HG03432 (cell line): ENCODE measurements around the gene ITGA7.
A peak's percentile ranks its signal among the peaks of the same experiment; 100 is the strongest.

ENCODE experiments used
- ATAC-seq: cut with Tn5 transposase; IDR thresholded peaks from one replicate; pipeline ENCODE4 v1.9.1; 2021; ENCODE audit warnings: mild to moderate bottlenecking, moderate library complexity; ENCODE audit not compliant: unreplicated experiment

ITGA7 gene

DNA sequence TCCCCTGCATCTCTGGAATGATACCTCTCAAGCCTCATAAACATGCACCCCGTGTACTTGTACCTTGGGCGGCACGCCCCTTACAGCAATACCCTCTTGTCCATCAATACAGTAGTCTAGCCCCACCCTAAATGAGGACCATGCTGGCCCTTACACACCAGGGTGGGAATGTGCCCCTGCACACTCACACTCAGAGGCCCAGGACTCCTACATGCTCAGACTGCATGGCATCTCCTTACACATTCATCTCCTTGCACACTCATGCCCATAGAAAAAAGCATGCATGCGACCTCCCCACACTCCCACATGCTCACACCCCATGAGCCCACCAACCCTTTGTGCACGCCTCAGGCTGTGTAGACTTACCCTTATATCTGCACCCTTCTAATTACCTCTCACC, 22.0 kb downstream of the ITGA7 start:
- no peak for ATAC-seq

DNA sequence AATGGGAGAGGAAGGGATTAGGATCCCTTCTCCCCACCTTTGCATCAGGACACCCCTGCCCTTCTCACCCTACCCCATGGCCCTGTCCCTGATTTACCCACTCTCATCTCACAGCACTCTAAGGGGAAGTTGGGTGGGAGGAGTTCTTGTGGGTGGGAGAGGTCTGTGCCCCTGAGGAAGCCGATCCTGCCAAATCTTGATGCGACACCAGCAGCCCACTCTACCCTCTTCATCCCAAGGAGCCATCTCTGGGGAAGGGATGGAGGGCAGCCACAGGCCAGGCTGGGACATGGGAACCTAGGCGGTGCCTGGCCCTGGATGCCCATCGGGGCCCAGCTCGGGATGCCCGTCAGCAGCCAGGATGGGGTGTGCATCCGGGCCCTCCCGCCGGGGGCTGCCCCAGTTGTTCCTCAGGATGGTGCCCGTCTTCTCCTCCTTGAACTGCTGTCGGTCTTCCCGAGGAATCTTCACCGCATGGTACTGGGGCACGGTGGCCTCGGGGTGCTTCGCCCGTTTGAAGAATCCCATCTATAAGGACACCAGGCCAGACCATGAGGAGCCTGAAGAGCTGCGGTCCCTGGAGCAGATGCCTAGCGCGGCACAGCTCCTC, 22.8 kb downstream of the ITGA7 start:
- no peak for ATAC-seq

DNA sequence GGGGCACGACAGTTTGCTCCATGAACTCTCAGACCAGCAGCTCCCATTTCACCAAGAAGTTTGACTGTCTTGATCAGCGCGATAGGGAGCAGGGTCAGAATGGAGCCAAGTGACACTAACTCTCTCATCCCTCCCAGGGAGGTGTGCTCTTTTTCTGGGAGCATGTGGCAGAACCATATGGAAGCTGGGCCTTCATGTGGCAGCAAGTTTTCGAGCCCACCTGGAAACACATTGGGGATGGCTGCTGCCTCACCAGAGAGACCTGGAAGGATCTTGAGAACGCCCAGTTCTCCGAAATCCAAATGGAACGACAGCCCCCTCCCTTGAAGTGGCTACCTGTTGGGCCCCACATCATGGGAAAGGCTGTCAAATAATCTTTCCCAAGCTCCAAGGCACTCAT, 24.0 kb downstream of the ITGA7 start:
- no peak for ATAC-seq

DNA sequence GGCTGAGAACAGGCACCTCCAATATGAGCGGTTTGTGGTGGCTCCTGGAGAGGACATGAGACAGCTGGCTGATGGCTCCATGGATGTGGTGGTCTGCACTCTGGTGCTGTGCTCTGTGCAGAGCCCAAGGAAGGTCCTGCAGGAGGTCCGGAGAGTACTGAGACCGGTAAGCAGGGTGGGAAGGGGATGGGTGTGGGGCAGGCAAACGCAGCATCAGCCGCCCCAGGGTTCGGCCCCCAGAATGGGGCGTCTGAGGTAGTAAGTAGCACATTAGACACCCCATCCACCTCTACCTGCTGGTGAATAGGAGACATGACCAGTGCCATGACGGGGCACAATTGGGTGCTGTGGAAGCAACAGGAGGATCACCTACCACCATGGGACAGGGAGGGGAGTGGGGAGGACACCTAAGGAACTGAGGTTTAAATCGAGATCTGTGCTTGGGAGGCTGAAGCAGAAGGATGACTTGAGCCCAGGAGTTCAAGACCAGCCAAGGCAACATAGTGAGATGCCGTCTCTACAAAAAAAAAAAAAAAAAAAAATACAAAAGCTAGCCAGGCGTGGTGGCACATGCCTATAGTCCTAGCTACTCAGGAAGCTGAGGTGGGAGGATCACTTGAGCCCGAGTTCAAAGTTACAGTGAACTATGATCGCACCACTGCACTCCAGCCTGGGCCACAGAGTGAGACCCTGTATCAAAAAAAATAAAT, 25.5 kb downstream of the ITGA7 start:
- ATAC-seq, result no peak

DNA sequence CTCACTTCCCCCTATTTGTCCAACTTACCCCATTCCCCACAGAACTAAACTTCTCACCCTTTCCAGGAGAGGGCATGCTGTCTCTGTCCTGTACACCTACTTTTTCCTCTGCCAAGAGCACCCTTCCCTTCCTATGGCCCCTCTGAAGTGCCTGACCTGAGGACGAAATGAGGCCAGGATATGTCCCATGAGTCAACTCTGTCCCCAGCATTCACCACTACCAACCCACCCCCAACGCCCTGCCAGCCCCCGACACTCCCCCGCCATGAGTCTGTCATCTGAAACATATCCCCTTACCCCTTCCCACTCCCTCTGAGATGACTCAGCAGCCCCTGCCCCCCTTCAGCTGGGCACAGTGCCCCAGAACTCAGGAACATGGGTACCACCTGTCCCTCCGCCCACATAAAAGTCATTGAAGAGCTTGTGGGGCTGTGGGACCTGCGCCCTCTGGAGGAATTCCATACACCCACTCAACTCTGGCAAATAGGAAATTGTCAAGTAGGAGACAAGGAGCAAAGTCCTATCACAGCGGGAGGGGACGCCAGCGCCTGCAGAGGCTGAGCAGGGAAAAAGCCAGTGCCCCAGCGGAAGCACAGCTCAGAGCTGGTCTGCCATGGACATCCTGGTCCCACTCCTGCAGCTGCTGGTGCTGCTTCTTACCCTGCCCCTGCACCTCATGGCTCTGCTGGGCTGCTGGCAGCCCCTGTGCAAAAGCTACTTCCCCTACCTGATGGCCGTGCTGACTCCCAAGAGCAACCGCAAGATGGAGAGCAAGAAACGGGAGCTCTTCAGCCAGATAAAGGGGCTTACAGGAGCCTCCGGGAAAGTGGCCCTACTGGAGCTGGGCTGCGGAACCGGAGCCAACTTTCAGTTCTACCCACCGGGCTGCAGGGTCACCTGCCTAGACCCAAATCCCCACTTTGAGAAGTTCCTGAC, 26.3 kb downstream of the ITGA7 start:
- no peak for ATAC-seq

DNA sequence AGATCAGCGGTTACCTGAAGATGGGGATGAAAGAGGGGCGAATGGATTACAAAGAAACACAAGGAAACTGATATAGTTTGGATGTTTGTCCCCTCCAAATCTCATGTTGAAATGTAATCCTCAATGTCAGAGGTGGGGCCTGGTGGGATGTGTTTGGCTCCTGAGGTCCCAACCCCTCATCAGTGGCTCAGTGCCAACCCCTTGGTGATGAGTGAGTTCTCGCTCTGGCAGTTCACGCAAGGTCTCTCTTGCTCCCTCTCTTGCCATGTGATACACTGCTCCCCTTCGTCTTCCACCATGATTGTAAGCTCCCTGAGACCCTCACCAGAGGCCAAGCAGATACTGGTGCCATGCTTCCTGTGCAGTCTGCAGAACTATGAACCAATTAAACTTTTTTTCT, 28.0 kb downstream of the ITGA7 start:
- no peak for ATAC-seq

DNA sequence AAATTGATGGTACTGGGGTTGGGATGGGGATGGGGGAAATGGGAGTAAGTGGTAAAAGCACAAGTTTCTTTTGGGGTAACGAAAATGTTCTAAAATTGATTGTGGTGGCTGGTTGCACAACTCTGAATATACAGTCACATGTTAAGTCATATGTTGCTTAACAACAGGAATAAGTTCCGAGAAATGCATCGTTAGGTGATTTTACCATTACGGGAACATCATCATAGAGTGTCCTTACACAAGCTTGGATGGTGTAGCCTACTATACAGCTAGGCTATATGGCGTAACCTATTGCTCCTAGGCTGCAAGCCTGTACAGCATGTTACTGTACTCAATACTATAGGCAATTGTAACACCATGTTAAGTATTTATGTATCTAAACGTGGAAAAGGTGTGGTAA, 31.0 kb downstream of the ITGA7 start:
- no peak for ATAC-seq

DNA sequence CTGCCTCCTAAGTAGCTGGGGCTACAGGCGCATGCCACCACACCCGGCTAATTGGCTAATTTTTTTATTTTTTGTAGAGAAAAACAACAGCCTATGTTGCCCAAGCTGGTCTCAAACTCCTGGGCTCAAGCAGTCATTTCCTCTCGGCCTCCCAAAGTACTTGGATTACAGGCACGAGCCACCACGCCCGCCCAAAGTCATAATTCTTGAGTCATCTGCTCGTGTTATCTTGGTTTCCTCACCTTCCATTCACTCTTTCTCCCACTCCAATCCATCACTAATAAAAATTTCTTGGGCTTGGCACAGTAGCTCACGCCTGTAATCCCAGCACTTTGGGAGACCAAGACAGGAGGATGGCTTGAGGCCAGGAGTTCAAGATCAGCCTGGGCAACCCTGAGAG, 32.0 kb downstream of the ITGA7 start:
- ATAC-seq, result no peak

DNA sequence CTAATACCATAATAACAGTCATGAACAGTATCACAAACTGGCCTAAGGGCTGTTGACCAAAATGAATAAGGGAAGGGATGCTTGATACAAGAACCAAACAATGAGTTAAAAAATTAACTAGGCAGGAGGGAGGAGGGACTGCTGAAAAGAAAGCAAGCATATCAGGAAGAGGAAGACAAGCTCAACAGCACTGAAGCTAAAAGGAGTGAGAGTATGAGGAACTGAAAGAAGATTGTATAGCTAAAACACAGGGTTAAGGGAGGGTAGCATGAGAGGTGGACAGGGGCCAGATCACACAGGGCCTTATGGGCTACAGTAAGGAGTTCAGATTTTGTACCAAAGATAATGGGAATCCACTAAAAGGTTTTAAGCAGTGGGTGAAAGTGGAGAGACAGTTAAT, 34.1 kb downstream of the ITGA7 start:
- ATAC-seq, result peak; percentile 99

DNA sequence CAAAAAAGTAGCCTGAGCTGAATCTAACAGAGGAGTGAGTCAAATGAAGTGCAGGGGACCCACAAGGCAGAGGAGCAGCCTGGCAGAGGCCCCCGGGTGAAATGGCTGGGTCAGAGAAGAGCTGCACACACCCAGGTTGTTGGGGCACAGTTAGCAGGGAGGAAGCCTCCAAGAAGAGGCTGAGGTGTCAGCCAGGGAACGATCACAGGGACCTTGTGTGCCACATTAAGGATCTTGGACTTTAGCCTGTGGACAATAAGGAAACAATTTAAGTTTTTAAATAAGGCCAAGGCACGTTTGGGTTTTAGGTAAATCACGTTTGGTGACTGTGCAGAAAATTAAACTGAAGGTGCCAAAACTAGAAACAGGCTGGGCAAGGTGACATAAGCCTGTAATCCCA, 36.0 kb downstream of the ITGA7 start:
- no peak for ATAC-seq

DNA sequence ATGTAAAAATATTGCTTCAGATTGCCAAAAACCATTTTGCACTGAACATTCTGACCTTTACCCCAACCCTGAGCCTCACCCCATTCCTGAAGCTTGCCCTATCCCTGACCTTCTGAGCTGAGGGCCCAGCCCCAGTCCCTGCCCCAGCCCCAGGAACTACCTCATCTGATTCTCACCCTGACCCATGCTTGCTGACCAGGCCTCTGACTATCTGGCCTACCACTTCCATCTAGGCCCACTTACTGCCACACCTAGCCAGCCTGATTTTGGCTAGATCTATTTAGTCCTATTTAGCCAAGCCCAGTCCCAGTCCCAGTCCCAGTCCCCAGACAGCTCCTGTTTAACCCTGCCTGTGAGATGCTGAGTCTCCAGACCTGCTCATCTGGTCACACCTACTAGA, 37.4 kb downstream of the ITGA7 start:
- no peak for ATAC-seq

DNA sequence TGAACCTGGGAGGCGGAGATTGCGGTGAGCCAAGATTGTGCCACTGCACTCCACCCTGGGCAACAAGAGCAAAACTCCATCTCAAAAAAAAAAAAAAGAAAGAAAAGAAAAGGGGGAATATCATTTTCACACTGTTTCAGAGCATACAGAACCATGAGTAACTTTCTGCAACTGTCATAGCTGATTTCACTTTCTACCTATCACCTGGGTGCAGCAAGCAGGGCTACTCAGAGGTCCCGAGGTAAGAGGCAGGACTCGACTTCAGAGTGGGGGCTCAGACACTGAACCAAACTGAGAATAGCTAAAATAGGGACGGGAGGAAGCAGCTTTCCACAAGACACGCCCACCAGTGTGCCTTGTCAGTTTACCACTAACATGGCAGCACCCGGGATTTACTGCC, 41.2 kb downstream of the ITGA7 start:
- ATAC-seq, result no peak

DNA sequence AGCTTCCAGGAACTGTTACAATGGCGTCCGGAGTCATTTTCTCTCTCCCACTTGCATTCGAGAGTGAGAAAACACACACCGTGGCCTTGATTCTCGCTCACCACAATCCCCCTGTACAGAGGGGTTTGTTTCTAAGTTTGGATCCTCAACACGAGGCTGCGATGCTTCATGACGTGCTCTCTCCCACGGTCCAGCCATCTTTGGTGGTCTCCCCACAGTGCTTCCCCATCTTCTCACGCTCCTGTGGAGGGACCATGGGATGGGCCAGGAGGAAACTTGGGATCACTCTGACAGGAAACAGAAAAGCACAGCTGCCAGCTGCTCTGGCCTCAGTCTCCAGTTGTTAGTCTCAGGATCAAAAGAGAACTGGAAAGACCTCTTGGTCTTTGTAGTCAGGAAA, 42.9 kb downstream of the ITGA7 start:
- no peak for ATAC-seq

DNA sequence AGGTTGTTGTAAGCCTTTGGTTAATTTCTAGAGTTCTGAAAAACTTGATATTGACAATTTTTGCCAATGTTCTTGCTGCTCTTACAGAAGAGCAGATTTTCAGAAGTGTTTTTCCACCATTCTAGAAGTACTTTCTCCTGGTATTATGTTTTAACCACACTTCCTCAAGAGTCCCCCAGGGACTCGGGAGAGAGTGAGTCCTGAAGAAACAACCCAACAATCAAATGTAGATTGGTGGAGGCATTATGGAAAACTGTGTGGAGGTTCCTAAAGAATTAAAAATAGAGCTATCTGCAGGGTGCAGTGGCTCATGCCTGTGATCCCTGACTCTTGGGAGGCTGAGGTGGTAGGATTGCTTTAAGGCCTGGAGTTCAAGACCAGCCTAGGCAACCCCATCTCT, 44.3 kb downstream of the ITGA7 start:
- no peak for ATAC-seq

DNA sequence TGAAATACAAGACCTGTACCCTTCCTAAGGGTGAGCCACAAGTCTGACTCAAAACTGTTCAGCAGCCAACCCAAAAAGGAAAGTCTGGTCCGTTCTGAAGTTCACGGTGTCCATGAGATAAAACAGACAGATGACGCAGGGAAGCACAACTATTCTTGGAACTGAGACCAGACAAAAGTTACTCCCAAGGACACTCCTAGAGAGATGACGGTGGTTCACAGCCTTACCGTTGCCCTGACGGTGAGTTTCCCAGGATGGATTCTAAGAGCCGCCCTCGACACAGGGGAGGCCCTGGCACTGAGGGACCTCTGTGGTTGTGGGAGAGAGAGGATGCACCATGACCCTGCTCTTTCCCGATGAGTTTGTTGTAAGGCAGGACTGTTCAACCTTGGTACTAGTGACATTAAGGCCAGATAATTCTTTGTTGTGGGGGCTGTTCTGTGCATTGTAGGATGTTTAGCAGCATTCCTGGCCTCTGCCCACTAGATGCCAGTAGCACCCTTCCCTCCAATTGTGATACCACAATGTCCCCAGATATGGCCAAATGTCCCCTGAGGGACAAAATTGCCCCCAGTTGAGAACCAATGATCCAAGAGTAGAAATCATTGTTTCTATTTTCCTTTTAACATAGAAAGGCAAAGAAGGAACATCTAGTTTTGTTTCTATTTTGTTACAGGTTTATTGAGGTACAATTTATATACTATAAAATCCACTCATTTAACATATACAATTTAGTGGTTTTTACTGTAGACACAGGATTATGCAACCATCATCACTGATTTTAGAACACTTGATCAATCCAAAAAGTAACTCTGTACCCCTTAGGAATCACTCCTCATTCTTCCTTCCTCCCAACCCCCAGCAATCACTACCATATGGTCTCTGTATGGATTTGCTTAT, 48.0 kb downstream of the ITGA7 start:
- ATAC-seq, result peak; percentile 51

DNA sequence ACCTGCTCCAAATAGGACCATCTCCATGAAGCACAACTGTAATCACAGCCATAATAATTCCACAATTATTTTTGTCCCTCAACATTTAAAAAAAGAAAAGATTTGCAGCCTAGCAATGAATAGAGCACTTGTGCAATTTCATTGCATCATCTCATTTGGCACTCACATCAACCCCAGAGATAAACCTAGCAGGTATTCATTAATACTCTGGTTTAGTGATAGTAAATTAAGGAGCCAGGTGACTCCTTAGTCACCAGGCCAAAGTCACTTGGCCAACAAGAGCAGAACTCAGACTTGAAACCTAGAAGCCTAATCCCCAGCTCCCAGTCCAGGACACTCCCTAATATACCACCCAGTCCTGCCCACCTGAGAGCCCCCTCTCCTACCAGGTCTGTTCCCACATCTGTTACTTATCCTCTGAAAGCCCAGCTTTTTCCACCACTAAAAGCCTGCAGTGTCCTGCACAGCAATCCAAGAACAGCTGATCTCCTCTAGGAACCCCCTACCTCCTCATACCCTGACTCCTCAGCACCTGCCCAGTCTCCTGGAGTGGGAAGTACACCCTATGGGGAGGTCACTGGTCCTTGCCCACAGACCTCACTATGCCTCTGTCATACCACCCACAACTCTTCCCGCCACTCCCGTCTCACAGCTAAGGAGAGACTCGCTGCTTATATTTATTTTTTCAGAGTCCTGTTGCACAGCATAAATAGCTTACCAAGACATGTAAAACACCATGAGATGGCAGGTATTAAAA, 48.9 kb downstream of the ITGA7 start:
- no peak for ATAC-seq

DNA sequence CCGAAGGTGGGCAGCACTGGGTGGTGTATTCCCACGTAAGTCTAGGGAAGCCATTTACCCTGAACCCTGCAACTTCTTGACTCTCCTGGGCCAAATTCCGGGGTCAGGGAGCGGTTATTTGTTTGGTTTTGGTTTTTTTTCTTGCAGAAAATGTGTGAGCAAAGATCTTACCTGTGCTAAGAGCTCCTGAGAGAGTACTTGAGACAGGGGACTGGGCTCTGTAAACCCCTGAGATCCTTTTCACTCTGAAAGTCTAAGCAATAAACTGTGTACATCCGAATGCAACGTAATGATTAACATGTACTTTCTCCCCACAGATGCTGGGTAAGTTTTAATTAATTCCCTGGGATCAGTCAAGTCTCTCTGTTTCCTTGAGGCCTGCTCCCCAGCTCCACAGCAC, 49.5 kb downstream of the ITGA7 start:
- no peak for ATAC-seq

DNA sequence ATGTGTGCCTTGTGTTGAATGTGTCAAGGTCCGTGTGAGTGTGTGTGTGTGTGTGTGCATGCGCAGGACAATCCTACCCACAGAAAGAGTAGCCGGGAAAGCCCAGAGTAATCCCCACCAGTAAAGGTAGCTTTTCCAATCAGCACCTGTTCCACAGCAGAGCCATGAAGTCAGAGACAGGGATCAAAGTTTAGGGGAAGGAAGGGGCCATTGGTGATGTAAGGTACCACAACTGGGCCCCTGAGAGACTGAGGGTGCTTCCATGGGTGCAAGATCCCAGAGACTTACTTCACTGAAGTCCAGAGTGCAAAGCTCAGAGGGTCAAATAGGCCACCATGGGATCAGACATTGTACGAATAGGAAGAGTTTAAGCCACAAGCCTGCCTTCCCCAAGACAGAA, 50.5 kb downstream of the ITGA7 start:
- ATAC-seq, result no peak

DNA sequence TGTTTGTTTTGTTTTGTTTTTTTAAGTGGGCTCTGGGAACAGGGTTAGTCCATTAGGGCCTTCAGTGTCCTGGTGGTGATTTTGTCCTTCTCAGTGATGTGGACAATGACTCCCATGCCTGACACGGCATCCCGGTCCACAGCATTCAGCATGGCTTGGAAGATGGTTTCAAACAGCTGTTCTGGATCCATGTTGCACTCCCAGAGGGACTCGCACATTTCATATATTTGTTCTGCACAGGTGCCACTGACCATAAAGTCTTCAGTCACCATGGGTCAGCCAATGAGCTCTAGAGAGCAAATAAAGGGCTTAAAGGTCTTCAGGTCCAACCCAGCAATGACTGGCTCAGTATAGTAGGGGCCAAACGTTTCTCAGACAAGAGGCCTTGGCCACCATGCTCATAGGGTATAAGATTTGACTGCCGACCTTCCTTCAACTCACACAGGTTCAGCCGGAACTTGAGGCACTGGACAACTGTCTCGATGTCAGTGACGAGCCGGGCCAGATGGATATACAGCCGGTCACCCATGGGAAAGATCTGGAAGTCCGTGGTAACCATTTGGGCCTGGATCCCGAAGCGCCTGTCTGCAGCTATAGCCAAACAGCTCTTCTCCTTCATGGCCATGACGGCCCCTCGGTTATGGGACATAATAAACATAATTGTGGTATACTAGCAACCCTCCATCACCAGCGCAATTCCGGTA, 53.0 kb downstream of the ITGA7 start:
- no peak for ATAC-seq

DNA sequence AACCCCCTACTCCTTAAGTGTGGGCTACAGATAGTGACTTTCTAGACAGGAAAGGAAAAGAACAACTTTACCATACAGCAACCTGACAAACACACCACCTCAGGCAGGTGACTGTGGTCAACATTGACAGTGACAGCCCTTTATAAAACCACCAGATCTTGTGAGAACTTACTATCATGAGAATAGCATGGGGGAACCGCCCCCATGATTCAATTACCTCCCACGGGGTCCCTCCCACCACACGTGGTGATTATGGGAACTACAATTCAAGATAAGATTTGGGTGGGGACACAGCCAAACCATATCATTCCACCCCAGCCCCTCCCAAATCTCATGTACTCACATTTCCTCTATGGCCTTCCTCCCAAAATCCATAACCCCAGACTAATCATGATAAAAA, 54.7 kb downstream of the ITGA7 start:
- no peak for ATAC-seq
